A673 (cell line): ENCODE data around the gene C20orf144.

ENCODE experiments used
- CTCF ChIP-seq: fragments of 300-800, 200-600 bp; sonication (generic); conservative IDR thresholded peaks from 2 replicates; pipeline ENCODE4 v1.5.1; 2017; ENCODE audit warnings: low read depth, mild to moderate bottlenecking, antibody characterized with exemption, low read length, moderate library complexity, mixed read lengths
- EZH2 ChIP-seq: fragments of 200-600 bp; sonication (generic); IDR thresholded peaks from 2 replicates; pipeline ENCODE4 v1.6.1; 2017; ENCODE audit warnings: borderline replicate concordance, low read depth, mild to moderate bottlenecking, mixed read lengths, antibody characterized with exemption, low read length; ENCODE audit not compliant: poor library complexity, severe bottlenecking

GRCh38 chr20:33657704-33658095, 4.4 kb upstream of the C20orf144 start:
- no peak for TF ChIP-seq CTCF
- TF ChIP-seq EZH2: no peak
